Measurements from ENCODE around the gene TECPR2. TPM values are rescaled to one million over a fixed set of nuclear protein-coding genes. Genes with fewer than 3 reads are reported as not detected.

The TECPR2 gene
- total RNA-seq, 1 experiment from 2014 or later: 5.0 TPM

DNA sequence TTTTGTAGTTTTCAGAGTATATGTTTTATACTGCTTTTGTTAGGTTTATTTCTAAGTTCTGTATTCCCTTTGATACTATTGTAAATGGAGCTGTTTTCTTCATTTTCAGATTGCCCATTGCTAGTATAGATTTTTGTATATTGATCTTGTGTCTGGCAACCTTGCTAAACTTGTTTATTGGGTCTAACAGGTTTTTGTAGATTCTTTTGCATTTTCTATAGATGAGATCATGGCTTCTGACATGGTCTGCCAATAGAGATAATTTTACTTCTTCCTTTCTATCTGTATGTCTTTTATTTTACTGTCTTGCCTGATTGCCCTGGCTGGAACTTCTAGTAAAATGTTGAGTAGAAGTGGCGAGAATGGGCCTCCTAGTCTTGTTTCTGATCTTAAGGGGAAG is 106.5 kb downstream of the TECPR2 start:
- no peak for DNase-seq (ENCODE audit: low read depth)

DNA sequence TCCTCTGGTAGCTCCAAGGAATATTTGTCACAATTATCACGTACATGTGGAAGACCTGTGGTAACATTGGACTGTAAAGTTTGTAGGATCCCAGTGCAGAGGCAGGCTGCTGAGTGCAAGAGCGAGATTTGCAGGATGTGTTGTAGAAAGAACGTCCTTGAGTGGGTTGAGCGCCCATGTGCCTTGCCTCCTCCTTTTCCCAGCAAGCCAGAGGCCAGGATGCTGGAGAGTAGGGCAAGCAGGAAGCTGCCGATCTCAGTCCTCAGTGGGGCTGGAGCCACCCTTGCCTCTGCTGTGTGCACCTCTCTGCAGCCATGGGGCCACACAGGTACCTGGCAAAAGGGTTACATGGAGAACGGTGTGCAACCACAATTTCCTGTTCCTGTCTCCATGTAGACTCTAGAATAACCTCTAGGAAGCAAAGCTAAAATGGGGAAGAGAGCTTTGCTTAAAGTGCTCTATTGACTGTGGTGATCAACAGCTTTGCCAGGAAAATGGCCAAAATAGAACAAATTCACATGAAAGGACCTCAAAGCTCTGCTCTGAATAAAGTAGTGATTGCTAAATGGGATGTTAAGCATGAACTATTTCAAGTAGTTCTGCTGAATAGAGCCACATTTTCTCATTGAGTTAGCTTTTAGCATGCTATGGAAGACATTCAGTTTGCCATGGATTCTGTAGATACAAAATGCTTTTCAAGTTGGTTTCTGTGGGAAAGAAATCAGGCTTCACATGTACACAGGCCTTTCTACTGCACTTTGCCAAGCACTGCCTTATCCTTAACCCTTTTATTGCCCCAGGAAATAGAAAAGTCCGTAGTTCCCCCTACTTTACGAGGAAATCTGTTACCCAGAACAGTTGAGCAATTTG is 109.4 kb downstream of the TECPR2 start:
- DNase-seq (ENCODE audit: low read depth): no peak

DNA sequence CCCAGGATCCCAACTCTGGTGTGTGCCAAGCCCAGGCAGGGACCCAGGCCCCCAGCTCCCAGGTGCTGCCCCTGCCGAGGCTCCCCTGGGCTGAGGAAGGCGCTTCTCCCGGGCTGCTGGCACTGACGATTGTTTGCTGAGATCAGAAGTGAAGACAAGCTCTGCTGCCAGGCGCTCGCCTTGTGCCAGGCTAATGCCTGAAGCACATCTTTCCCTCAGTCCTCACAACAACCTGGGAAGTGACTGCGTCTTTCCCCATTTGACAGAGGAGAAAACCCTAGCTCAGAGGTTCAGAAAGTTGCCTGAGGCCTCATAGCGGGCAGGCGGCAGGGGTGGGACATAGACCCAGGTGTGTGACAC is 110.0 kb downstream of the TECPR2 start:
- no peak for DNase-seq (ENCODE audit: low read depth)

DNA sequence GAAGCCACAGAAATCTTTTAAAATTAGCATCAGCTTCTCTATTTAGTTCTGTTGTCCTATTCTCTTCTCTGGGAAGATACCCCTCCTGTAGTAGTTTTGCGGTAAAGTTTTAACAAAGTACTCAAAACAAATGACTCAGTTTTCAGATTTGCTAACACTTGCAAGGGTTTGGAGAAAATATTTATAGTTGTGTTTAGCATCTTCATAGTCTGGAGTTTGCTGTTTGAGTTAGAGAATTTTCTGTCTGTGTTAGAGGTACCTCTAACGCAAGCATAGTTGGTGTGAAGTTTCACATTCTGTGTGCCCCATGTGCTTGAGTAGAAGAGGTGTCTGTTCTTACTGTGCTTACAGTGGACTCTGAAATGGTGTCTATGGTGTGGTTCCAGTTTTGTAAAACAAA is 110.8 kb downstream of the TECPR2 start:
- no peak for DNase-seq (ENCODE audit: low read depth)

DNA sequence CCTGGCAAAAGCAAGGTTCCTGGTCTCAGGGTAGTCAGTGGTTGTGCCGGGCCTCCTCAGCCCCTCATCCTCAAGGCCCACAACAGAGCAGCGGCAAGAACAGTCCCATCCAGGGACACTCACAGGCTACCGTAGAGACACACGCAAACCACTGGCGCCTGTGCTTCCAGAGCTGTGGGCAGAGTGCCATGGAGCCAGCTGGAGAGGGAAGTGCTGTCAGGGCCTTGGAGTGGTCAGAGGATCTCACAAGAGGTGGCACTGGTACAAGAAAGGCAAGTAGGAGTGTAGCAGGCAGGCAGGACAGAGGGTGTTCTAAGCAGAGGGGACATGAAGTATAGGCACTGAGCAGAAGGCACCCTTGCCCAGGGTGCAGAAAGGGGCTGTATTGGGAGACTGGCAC is 112.2 kb downstream of the TECPR2 start:
- DNase-seq (ENCODE audit: low read depth): no peak

DNA sequence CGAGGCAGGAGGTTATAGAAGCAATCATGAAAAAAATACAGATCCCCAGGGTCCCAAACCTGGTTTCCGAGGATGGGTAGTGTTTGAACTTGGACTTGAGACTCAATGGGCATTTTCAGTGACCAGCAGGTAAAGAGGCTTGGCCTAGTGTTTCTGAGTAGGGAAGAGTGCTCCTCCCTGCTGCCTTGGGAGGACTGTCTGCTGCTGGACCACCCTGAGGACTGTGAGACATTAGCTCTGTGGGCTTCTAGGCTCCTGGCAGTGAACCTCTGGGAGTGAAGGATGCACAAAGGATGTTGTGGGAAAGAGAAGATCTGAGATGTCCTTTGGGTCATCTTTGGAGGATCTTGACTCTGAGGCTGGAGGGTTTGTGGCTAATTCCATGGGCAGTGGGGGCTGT is 116.4 kb downstream of the TECPR2 start:
- no peak for DNase-seq (ENCODE audit: low read depth)

- no peak for DNase-seq (ENCODE audit: low read depth)
Measured at GRCh38 chr14:102479777-102480176, 117.0 kb downstream of the TECPR2 start.

DNA sequence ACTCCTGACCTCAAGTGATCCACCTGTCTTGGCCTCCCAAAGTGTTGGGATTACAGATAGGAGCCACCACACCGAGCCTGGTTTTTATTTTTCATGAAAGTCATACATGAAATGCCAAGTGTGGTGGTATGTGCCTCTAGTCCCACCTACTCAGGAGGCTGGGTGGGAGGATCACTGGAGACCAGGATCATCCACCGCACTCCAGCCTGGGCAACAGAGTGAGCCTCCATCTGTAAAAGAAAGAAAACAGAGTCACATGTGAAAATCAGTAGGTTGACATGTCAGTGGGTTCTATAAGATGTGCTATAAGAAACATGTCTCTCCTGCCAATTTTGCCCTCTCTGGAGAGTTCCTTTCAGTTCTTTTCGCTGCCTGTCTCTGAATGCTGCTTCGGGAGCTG is 118.6 kb downstream of the TECPR2 start:
- no peak for DNase-seq (ENCODE audit: low read depth)

- DNase-seq (ENCODE audit: low read depth): no peak
Measured at GRCh38 chr14:102481791-102482238, 119.1 kb downstream of the TECPR2 start.

- DNase-seq (ENCODE audit: low read depth): no peak
Measured at GRCh38 chr14:102484316-102484715, 121.6 kb downstream of the TECPR2 start.

GRCh38 chr14:102485693-102486512 is 123.2 kb downstream of the TECPR2 start:
- DNase-seq (ENCODE audit: low read depth): no peak

GRCh38 chr14:102486513-102487203 is 123.9 kb downstream of the TECPR2 start:
- no peak for DNase-seq (ENCODE audit: low read depth)

DNA sequence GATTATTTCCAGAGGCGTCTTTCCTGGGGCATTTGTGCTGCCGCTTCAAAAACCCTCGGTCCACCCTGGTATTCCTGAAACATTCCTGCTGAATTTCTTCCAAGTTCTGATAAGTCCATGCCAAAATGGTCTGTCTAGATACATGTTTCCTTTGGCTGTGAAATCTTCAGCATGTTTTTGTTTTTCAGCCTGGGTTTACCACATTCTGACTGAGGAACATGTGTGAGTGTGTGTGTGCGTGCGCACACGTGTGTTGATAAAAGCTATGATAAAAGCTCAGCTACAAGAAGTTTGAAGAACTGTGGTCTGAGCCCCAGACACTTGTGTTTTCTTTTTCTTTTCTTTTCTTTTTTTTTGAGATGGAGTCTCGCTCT is 124.5 kb downstream of the TECPR2 start:
- DNase-seq (ENCODE audit: low read depth): no peak

DNA sequence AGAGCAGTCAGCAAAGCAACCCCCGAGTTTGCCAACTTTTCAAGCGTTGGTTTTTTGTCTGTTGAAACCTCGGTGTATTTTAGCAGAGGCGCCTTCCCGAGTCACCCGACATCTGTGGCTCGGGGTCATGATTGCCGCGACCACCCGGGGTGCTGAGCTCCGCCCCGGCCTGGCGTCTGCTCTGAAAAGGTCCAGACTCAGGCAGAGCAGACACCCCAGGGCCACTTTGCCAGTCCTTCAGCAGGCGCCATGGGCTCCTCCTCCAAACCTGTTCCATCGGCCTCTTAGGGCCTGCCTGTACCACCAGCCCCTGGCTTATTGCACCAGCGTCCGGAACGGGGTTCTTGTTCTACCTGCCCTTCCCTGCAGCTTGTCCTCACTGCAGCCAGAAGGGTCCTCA is 127.7 kb downstream of the TECPR2 start:
- DNase-seq (ENCODE audit: low read depth): no peak

DNA sequence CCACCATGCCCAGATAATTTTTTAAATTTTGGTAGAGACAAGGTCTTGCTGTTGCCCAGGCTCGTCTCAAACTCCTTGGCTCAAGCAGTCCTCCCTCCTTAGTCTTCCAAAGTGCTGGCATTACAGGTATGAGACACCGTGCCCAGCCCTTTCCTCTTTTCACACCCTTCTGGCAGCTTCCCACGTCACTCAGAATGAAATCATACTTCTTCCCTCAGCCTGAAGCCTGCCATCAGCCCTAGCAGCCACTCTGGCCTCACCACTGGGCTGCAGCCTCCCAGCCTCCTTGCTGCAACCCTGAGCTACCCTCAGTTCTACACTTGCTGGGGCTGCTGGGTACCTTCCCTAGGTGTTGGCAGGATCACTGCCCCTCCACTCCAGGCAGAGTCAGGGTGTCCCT is 128.6 kb downstream of the TECPR2 start:
- no peak for DNase-seq (ENCODE audit: low read depth)

GRCh38 chr14:102491786-102492530 is 129.2 kb downstream of the TECPR2 start:
- no peak for DNase-seq (ENCODE audit: low read depth)

DNA sequence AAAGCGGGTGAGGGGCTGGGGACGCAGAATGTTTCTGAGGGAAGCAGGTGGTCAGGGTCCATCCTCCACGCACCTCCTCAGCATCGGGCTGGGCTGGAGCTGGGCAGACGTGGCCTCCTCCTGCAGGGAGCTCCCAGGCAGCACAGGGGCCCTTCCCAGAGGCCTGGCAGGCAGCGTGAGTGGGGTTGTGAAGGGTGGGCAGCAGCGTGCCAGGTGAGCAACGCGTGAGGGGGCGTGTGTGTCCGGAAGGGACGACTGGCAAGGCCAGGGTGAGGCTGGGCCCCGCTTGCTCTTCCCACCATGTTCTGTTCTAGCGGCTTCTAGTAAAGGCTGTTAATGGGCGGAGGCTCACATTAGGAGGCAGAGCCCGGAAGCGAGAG is 129.8 kb downstream of the TECPR2 start:
- no peak for DNase-seq (ENCODE audit: low read depth)

DNA sequence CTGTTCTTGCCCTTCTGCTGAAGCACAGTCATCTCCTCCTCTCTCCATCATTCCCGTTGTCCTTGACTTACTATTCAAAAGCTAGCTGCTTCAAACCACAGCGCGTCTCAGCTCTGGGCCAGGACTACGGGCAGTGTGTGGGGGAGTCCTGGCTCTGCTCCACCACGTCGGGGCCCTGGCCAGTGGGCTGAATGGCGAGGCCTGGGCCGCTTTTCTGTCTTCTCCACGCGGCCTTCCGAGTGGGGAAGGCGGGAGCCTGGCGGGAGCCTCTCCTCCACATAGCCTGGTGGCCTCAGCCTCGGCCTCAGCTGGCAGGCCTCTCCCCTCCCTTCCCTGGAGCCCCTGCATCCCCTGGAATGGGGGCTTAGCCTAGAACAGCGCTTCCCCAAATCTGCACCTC is 130.4 kb downstream of the TECPR2 start:
- no peak for DNase-seq (ENCODE audit: low read depth)

DNA sequence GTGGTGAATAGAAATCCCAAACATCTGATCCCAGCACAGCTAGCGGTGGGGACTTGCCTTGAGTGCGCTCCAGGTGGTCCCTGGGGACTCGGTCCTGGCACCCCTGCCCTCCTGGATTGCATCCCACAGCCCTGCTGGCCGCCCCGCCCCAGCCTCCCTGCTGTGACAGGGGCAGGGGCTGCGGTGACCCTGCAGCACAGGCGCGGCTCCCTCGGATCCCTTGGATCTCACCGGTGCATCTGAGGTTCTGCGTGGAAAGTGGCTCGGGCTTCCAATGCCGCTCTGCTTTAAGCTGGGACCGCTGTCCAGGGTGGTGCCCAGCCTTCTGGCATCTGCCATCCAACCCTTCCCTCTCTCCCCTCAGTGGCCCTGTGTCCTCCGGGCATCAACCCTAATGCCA is 130.8 kb downstream of the TECPR2 start:
- DNase-seq (ENCODE audit: low read depth): no peak

- DNase-seq (ENCODE audit: low read depth): no peak
Measured at GRCh38 chr14:102495491-102496330, 133.0 kb downstream of the TECPR2 start.

DNA sequence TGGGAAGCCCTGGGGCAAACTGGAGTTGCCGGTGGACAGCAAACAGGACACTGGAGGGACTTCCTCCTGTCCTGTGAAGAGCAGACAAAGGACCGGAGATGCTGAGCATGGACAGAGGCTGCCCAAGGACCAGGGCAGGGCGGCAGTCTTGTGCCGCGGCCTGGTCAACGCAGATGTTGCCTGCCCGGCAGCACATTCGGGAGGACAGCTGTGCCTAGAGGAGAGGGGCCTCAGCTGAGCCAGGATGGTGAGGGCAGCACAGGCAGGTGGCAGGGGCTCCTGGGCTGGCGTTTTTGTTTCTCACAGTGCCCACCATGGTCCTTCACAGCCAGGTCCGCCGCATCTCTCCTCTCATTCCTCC is 133.6 kb downstream of the TECPR2 start:
- DNase-seq (ENCODE audit: low read depth): no peak

Data from RPMI7951 (cell line).